Vagina (tissue), 2 donors: Measurements from ENCODE around the gene LDB1.

ENCODE experiments used
- CTCF ChIP-seq, 3 experiments: fragments of 450-650 bp in 2 of 3; fragments of 200-600 bp in 1 of 3; sonication (generic) in 1 of 3; IDR thresholded peaks; one replicate each; pipeline ENCODE4 v1.5.1; 2017 to 2019; ENCODE audit warnings: antibody characterized with exemption in 3 of 3, mild to moderate bottlenecking in 2 of 3, moderate library complexity in 2 of 3
- POLR2AphosphoS5 ChIP-seq, 2 donors: sonication (generic); formaldehyde crosslinking; IDR thresholded peaks; one replicate each; pipeline ENCODE4 v1.9.0; 2017; ENCODE audit warnings: antibody characterized with exemption in 2 of 2, mild to moderate bottlenecking in 2 of 2, low read depth in 1 of 2; ENCODE audit not compliant: insufficient read depth in 1 of 2

DNA sequence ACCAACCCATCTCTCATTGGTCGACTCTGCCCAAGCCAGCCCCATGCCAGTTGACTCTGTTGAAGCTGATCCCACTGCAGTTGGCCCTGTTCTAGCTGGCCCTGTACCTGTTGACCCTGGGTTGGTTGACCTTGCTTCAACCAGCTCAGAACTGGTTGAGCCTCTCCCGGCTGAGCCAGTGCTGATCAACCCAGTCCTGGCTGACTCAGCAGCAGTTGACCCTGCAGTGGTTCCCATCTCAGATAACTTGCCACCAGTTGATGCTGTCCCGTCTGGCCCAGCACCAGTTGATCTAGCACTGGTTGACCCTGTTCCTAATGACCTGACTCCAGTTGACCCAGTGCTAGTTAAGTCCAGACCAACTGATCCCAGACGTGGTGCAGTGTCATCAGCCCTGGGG is 20.1 kb upstream of the LDB1 start:
- TF ChIP-seq POLR2AphosphoS5 (IDR thresholded peaks at IDR 0.05; ENCODE audit: insufficient read depth in 1 of 2, low read depth in 1 of 2) (no peak), CTCF (IDR thresholded peaks at IDR 0.05) (no peak)
